ENCODE results near the gene RXFP4. TPM values are rescaled to one million over a fixed set of nuclear protein-coding genes. Genes with fewer than 3 reads are reported as not detected.
"Not testable (repeated sequence)": the region's sequence is repeated elsewhere in the genome, so short reads cannot be mapped to it uniquely, and the experiment has no call there.

The RXFP4 gene
- total RNA-seq, 4 donors from 2014 or later: not detected

GRCh38 chr1:155983191-155984024, 42.0 kb downstream of the RXFP4 start:
- no peaks in the 10 kb centered on the region for H3K9me3 ChIP-seq
- H3K27me3 ChIP-seq: no peaks in the 10 kb centered on the region
- peak overlapping the region; percentile 97 for H3K27ac ChIP-seq (replicated peaks in 1 of 4)
- WGBS: 30% methylated on average over 2 of the region's 4 CpGs
- TF ChIP-seq EP300 (IDR thresholded peaks at IDR 0.05): no peak
- peak; percentile 39 to 56 for TF ChIP-seq POLR2AphosphoS5 (IDR thresholded peaks at IDR 0.05)
- intact Hi-C loops (cut with DNase I): loop anchor here (2.0 kb wide), 1 partner anchor 23 kb away; no protein-coding TSS in a partner anchor
- H3K36me3 ChIP-seq: no peaks in the 10 kb centered on the region
- H3K4me1 ChIP-seq: peaks cover 51 to 66% (median 59%) of the 10 kb centered on the region in 4 donors
- peak overlapping the region; percentile 26 to 46 (median 32) for H3K4me3 ChIP-seq
- DNase-seq (ENCODE audit: extremely low spot score): no peak

- intact Hi-C loops (cut with DNase I): no loop called here
Observed at GRCh38 chr1:155984341-155984740, 42.9 kb downstream of the RXFP4 start.

GRCh38 chr1:155984903-155985645, 43.6 kb downstream of the RXFP4 start:
- 79% methylated on average over 11 of the region's 11 CpGs for WGBS
- H3K4me1 ChIP-seq: peaks cover 44 to 66% (median 60%) of the 10 kb centered on the region in 4 donors
- H3K36me3 ChIP-seq; H3K27ac ChIP-seq (replicated peaks in 1 of 4); DNase-seq (ENCODE audit: extremely low spot score); H3K4me3 ChIP-seq; intact Hi-C loops (cut with DNase I); H3K9me3 ChIP-seq; H3K27me3 ChIP-seq: not testable (repeated sequence)

More at GRCh38 chr1:155984341-155984740, 42.9 kb downstream of the RXFP4 start:
- H3K27ac ChIP-seq (replicated peaks in 1 of 4): peak overlapping the region; percentile 97
- H3K9me3 ChIP-seq: no peaks in the 10 kb centered on the region
- H3K4me1 ChIP-seq: peaks cover 52 to 66% (median 62%) of the 10 kb centered on the region in 4 donors
- DNase-seq (ENCODE audit: extremely low spot score): no peak
- no peaks in the 10 kb centered on the region for H3K27me3 ChIP-seq
- H3K4me3 ChIP-seq: no peak overlapping the region
- 80% methylated on average over 7 of the region's 7 CpGs for WGBS
- no peak for TF ChIP-seq POLR2A (IDR thresholded peaks at IDR 0.05; ENCODE audit: low read depth)
- no peak for TF ChIP-seq POLR2AphosphoS5 (IDR thresholded peaks at IDR 0.05)
- no peak for TF ChIP-seq EP300 (IDR thresholded peaks at IDR 0.05)
- no peak for TF ChIP-seq CTCF (IDR thresholded peaks at IDR 0.05)
- no peaks in the 10 kb centered on the region for H3K36me3 ChIP-seq

- no peaks in the 10 kb centered on the region for H3K9me3 ChIP-seq
- peak overlapping the region; percentile 68 to 77 (median 72) for H3K27ac ChIP-seq (replicated peaks in 1 of 4)
- peak; percentile 98 to 99 (median 99) for TF ChIP-seq CTCF (IDR thresholded peaks at IDR 0.05)
- TF ChIP-seq EP300 (IDR thresholded peaks at IDR 0.05): no peak
- TF ChIP-seq POLR2A (IDR thresholded peaks at IDR 0.05; ENCODE audit: low read depth): no peak
- TF ChIP-seq POLR2AphosphoS5 (IDR thresholded peaks at IDR 0.05): peak; percentile 71 to 77
- H3K36me3 ChIP-seq: no peaks in the 10 kb centered on the region
- 14% methylated on average over 5 of the region's 9 CpGs for WGBS
- H3K4me3 ChIP-seq: peak overlapping the region; percentile 49 to 59 (median 50)
- no peaks in the 10 kb centered on the region for H3K27me3 ChIP-seq
- intact Hi-C loops (cut with DNase I): loop anchor here (1.0 kb wide), 1 partner anchor 51 kb away; no protein-coding TSS in a partner anchor
- peak; percentile 96 for DNase-seq (ENCODE audit: extremely low spot score)
- peaks cover 7 to 29% (median 19%) of the 10 kb centered on the region in 4 donors for H3K4me1 ChIP-seq
Observed at GRCh38 chr1:155989242-155990004, 48.0 kb downstream of the RXFP4 start.

GRCh38 chr1:155990005-155990739, 48.7 kb downstream of the RXFP4 start:
- H3K27ac ChIP-seq (replicated peaks in 1 of 4): peak overlapping the region in 2 of 4 donors; percentile 73 to 77

More at GRCh38 chr1:155990005-155990739, 48.7 kb downstream of the RXFP4 start:
- no peaks in the 10 kb centered on the region for H3K27me3 ChIP-seq
- H3K4me1 ChIP-seq: peaks cover 7 to 29% (median 17%) of the 10 kb centered on the region in 4 donors
- no peak overlapping the region for H3K4me3 ChIP-seq
- TF ChIP-seq CTCF (IDR thresholded peaks at IDR 0.05) (no peak), EP300 (IDR thresholded peaks at IDR 0.05) (no peak), POLR2AphosphoS5 (IDR thresholded peaks at IDR 0.05) (no peak), POLR2A (IDR thresholded peaks at IDR 0.05; ENCODE audit: low read depth) (no peak)
- intact Hi-C loops (cut with DNase I): no loop called here
- H3K9me3 ChIP-seq: no peaks in the 10 kb centered on the region
- WGBS: 82% methylated on average over 6 of the region's 6 CpGs
- no peaks in the 10 kb centered on the region for H3K36me3 ChIP-seq
- no peak for DNase-seq (ENCODE audit: extremely low spot score)
